AG10803 (cell line): ENCODE results near the gene GABRP.
"Not testable (repeated sequence)": the region's sequence is repeated elsewhere in the genome, so short reads cannot be mapped to it uniquely, and the experiment has no call there.

Experiments
- DNase-seq: peaks from one replicate; pipeline ENCODE4 v3.0.0; 2010; ENCODE audit warnings: low read depth
- H3K4me3 ChIP-seq: 2 replicates; pipeline ENCODE4 v1.5.1; 2011; ENCODE audit warnings: mild to moderate bottlenecking, low read length, control low read depth
- TF ChIP-seq, protein P1 (sequence below): conservative IDR thresholded peaks from 2 replicates; pipeline ENCODE4 v1.5.1; 2011; ENCODE audit warnings: mild to moderate bottlenecking, low read length, control low read depth, inconsistent platforms

The GABRP gene

DNA sequence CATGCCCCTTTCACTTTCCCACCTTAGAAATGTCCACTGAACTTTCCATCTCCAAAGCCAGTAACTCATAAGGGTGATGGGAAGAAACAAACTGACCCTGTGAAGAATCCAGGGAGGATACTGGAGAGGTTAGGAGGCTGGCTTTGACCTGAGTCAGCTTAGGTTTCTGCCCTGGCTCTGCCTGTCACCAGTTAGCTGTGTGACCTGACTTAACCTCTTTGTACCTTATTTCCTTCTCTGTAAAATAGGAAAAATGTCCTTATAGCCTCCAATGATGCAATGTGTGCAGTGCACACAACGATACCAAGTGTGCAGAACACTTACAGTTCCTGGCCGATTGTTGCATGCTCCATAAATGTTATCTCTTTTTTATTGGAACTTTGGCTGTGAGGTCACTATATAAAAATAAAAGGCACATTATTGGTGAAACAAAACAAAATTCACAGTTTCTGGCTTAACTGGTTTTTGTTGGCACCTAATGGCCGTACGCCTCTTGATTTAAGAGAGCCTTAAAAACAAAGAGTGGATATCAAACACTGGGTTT is 37.8 kb downstream of the GABRP start:
- no peak for DNase-seq
- H3K4me3 ChIP-seq = no peak overlapping the region
- TF ChIP-seq, protein P1, sequence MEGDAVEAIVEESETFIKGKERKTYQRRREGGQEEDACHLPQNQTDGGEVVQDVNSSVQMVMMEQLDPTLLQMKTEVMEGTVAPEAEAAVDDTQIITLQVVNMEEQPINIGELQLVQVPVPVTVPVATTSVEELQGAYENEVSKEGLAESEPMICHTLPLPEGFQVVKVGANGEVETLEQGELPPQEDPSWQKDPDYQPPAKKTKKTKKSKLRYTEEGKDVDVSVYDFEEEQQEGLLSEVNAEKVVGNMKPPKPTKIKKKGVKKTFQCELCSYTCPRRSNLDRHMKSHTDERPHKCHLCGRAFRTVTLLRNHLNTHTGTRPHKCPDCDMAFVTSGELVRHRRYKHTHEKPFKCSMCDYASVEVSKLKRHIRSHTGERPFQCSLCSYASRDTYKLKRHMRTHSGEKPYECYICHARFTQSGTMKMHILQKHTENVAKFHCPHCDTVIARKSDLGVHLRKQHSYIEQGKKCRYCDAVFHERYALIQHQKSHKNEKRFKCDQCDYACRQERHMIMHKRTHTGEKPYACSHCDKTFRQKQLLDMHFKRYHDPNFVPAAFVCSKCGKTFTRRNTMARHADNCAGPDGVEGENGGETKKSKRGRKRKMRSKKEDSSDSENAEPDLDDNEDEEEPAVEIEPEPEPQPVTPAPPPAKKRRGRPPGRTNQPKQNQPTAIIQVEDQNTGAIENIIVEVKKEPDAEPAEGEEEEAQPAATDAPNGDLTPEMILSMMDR = no peak

DNA sequence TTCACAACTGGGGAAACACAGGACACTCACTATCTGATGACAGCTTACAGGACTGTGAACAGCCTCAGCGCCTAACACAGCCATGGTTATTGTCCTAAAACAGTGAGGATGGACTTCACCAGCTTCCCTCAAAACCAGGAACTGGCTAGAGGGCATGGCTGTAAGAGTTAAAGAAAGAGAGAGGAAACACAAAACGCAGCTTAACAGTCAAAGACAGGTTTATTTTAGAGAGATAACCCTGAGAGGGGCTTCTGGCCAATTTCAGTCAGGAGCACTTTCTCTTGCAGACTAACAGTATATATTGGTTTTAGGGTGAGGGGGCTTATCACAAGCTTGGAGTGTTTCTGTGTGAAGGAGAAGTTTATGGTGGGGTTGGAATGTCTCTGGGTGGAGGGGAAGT is 42.6 kb downstream of the GABRP start:
- TF ChIP-seq, protein P1 = no peak
- no peak overlapping the region for H3K4me3 ChIP-seq
- DNase-seq = no peak

DNA sequence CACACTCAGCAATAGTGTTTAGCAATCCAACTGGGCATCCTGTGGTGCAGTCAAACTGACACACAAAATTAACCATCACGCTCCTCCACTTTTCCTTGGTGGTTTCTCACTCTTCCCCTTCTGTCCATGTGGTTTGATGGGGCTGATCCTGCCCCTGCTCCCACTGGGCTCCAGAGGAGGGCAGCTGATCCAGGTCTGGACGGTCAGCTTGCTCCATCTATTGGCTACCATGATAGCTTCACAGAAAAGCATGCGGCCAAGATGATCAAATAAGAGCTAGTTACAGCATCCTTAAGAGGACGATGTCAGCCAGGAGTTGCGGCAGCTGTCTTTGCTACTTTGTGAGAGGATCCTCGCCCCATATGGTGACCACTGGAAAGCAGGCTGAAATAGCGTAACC is 48.7 kb downstream of the GABRP start:
- DNase-seq = no peak
- TF ChIP-seq, protein P1 = no peak
- no peak overlapping the region for H3K4me3 ChIP-seq

DNA sequence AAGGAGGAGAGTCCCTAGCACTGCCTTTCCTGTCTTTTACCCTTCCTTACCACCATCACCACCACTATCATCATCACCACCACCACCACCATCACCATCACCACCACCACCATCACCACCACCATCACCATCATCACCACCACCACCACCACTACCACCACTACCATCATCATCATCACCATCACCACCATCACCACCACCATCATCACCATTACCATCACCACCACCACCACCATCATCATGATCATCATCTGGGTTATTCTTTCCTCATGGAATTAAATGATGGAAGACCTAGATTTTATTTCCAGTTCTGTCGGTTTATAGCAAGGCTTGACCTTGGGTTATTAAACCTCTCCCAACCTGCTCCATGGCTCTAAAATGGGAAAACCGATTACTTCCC is 50.5 kb downstream of the GABRP start:
- not testable (repeated sequence) for H3K4me3 ChIP-seq, DNase-seq

DNA sequence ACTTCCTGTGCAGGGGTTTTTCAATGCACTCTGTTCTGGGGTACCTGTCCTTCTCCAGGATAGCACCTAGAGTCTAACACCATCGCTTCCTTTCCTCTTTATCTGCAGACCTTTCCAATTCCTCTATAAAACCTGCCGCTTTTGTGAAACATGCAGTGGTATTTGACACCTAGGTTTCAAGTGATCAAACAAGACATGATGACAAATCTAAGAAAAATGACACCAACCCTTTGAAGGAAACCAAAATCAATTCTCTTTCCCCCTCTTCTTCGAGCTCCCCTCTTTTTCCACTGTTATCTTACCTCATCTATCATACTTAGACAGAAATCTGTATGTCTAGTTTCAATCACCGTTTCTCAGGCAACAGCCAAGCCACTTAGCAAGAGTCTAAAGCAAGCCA is 52.7 kb downstream of the GABRP start:
- no peak for DNase-seq
- no peak overlapping the region for H3K4me3 ChIP-seq
- TF ChIP-seq, protein P1 = no peak

- no peak overlapping the region for H3K4me3 ChIP-seq
- DNase-seq = no peak
- TF ChIP-seq, protein P1 = no peak
Measured at GRCh38 chr5:170843870-170844269, 60.3 kb downstream of the GABRP start.

DNA sequence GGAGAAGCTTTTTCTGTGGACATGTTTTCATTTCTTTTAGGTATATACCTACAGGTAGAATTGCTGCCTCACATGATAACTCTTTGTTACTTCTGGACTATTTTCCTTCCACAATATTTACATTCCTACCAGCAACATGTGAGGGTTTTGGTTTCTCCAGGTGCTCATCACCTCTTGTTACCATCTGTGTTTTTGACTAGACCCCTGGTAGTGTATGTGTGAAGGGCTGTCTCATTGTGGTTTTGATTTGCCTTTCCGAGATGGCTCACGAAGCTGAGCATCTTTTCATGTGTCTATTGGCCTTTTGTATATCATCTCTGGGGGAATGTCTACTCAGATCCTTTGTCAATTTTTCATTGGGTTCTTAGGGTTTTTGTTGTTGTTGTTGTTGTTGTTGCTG is 61.1 kb downstream of the GABRP start:
- TF ChIP-seq, protein P1 = no peak
- DNase-seq = no peak
- no peak overlapping the region for H3K4me3 ChIP-seq

DNA sequence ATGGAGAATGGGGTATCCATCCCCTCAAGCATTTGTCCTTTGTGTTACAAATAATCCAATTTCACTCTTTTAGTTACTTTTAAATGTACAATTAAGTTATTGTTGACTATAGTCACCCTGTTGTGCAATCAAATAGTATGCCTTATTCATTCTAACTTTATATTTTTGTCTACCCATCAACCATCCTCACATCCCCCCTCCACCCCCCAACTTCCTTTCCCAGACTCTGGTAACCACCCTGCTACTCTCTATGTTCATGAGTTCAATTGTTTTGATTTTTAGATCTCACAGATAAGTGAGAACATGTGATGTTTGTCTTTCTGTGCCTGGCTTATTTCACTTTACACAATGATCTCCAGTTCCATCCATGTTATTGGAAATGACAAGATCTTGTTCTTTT is 62.9 kb downstream of the GABRP start:
- no peak for DNase-seq

More for the DNA sequence above, 62.9 kb downstream of the GABRP start:
- H3K4me3 ChIP-seq = no peak overlapping the region
- TF ChIP-seq, protein P1 = no peak
